Omental fat pad (tissue), 4 donors: ENCODE measurements around the gene RMI2. TPM values are rescaled to one million over a fixed set of nuclear protein-coding genes. Genes with fewer than 3 reads are reported as not detected.

Source experiments
- ATAC-seq: fragments of 150-250 bp; one replicate; pipeline ENCODE4 v1.9.1; 2016; ENCODE audit warnings: mild to moderate bottlenecking, moderate library complexity; ENCODE audit not compliant: low FRiP score
- DNase-seq: peaks from one replicate; pipeline ENCODE4 v3.0.0-alpha.2; 2019; ENCODE audit warnings: low spot score
- total RNA-seq, 4 donors: library from RNA; depleted of rRNA; stranded (reverse); fragments of >200 nt; gene quantifications; one replicate each; pipeline ENCODE4 v1.1.0, GENCODE V29; 2016
- TF ChIP-seq, protein P1 (sequence below), 3 donors: fragments of 450-650 bp; IDR thresholded peaks; one replicate each; pipeline ENCODE4 v1.5.1; 2016 to 2017; ENCODE audit warnings: antibody characterized with exemption in 3 of 3, mild to moderate bottlenecking in 3 of 3, moderate library complexity in 2 of 3

The RMI2 gene
- total RNA-seq, 4 donors from 2014 or later, result 0.72 to 1.7 (median 1.2) TPM; not detected in 1

DNA sequence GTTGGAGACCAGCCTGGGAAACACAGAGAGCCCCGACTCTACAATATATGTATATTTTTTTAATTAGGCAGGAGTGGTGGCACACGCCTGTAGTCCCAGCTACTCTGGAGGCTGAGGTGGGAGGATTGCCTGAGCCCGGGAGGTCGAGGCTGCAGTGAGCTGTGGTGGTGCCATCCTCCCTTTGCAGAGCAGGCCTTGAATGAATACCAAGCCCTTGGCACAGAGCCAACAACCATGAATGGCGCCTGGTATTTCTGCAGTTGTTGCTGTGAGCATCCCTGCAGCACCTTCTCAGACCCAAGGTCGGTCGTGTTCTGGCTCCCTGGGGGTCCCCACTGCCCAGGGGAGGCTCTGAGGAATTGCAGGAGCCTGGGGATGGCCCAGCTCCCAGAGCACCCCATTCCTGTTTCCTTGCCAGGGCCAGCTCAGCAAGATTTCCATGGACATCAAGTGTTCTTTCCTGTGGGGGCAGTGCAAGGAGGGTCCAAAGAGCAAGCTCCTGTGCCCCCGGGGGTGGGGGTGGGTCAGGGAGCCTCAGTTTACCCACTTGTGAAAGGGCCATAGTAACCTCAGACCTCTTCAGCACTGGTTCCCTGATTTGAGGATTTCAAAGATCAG, 25.6 kb upstream of the RMI2 start:
- TF ChIP-seq, protein P1, sequence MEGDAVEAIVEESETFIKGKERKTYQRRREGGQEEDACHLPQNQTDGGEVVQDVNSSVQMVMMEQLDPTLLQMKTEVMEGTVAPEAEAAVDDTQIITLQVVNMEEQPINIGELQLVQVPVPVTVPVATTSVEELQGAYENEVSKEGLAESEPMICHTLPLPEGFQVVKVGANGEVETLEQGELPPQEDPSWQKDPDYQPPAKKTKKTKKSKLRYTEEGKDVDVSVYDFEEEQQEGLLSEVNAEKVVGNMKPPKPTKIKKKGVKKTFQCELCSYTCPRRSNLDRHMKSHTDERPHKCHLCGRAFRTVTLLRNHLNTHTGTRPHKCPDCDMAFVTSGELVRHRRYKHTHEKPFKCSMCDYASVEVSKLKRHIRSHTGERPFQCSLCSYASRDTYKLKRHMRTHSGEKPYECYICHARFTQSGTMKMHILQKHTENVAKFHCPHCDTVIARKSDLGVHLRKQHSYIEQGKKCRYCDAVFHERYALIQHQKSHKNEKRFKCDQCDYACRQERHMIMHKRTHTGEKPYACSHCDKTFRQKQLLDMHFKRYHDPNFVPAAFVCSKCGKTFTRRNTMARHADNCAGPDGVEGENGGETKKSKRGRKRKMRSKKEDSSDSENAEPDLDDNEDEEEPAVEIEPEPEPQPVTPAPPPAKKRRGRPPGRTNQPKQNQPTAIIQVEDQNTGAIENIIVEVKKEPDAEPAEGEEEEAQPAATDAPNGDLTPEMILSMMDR (IDR thresholded peaks at IDR 0.05), result no peak
- ATAC-seq (no peak), DNase-seq (no peak)

GRCh38 chr16:11320170-11320569, 25.1 kb upstream of the RMI2 start:
- ATAC-seq (no peak), DNase-seq (no peak)
- TF ChIP-seq, protein P1 (IDR thresholded peaks at IDR 0.05), result no peak

DNA sequence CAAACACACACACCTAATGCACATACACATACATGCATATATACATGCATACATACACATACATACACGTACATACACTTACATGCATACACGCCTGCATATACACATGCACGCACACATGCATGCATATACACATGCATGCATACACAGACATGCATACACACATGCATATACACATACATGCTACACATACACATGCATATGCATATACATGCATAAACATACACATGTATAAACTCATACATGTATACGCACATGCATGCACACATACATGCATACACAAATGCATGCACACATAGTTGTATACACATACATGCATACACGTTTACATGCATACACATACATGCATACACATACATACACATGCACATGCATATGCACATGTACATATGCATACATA, 23.6 kb upstream of the RMI2 start:
- DNase-seq (no peak), ATAC-seq (no peak)
- TF ChIP-seq, protein P1 (IDR thresholded peaks at IDR 0.05), result no peak

DNA sequence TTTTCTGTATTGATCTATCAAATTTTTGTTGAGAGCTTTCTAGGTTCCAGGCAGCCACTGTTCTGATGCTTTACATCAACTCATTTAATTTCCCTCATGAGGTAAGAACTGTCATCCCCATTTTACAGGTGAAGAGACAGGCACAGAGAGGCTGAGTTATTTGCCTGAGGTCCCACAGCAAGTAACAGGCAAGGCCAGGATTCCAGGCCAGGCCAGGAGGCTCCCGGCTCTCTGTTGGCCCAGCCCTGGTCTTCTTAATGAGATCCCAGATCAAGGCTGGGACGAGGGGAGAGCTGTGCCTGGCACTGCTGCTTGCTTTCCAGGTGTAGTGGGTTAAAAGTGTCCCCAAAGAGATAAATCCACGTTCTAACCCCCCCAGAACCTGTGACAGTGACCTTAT, 22.4 kb upstream of the RMI2 start:
- TF ChIP-seq, protein P1 (IDR thresholded peaks at IDR 0.05), result no peak

DNA sequence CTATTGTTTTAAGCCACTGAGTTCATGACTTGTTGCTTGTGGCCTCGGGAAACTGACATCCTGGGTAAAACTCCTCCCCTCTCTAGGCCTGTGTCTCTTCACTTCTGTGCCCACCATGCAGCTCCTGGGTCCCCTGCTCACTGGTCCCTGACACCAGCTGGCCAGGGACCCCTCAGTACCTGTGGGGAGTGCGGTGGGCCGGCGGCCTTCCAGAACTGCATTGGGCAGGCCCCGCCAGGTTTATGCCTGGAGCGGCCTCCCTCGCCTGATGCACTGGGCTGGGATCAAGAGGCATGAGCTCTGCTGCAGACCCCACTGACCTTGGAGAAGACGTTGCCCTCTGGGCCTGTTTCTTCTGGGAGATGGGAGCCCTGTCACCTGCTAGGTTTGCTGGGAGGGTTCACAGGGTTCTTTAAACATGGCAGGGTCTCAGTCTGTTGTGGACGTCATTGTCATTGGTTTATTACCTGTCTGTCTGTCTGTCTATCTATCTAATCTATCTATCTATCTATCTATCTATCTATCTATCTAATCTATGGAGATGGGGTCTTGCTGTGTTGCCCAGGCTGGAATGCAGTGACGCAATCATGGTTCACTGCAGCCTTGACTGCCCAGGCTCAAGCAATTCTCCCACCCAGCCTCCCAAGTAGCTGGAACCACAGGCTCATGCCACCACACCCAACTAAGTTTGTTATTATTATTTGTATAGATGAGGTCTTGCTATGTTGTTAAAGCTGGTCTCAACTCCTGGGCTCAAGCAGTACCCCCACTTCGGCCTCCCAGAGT, 21.5 kb upstream of the RMI2 start:
- TF ChIP-seq, protein P1 (IDR thresholded peaks at IDR 0.05), result no peak
- DNase-seq, result no peak
- no peak for ATAC-seq

More for the DNA sequence above, 22.4 kb upstream of the RMI2 start:
- ATAC-seq (no peak), DNase-seq (no peak)

DNA sequence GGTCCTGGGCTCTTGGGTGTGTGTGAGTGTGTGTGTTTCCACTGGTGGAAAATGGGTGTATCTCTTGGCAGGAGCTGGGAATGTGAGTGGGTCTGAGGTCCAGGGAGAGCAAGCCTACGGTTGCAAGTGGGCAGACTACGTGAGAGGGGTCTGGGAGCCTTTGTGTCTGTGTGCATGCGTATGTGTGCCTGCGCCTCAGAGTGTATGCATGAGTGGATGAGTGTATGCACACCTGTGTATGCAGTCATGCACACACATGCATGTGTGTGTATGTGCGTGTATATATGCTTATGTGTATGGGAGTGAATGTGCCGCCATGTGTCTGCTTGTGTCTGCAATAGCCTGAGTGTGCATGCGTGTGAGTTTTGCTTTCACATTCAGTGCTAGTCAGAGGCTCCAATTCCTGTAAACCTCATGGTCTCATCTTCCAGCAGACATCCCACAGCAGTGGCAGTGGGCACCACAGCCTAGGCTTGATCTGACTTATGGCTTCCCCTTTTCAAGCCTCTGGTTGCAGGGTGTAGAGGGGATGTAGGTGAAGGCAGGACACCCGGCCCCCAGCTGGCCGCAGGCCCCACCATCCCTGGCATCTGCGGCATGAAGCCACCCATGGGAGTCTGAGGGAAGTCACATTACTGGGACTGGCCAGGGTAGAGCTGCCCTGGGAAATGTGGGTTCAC, 19.7 kb upstream of the RMI2 start:
- DNase-seq (no peak), ATAC-seq (no peak)
- TF ChIP-seq, protein P1 (IDR thresholded peaks at IDR 0.05), result no peak
